H9 (cell line): Measurements from ENCODE around the gene GTF3A. TPM values are rescaled to one million over a fixed set of nuclear protein-coding genes. Genes with fewer than 3 reads are reported as not detected.

Experiments
- DNase-seq: peaks from one replicate; pipeline ENCODE4 v3.0.0-alpha.2; 2017
- H2AFZ ChIP-seq: one replicate; pipeline ENCODE4 v1.6.1; 2013; ENCODE audit warnings: mild to moderate bottlenecking, low read length, control low read depth, moderate library complexity
- H2AK5ac ChIP-seq: 2 replicates; pipeline ENCODE4 v1.6.1; 2013; ENCODE audit warnings: low read length, control low read depth, mixed read lengths; ENCODE audit not compliant: insufficient read length
- H2BK120ac ChIP-seq: one replicate; pipeline ENCODE4 v1.6.1; 2013; ENCODE audit warnings: low read depth, mild to moderate bottlenecking, low read length, control low read depth, inconsistent platforms; ENCODE audit not compliant: poor library complexity, severe bottlenecking
- H2BK12ac ChIP-seq: 2 replicates; pipeline ENCODE4 v1.6.1; 2013; ENCODE audit warnings: low read length, control low read depth, mixed read lengths, low read depth; ENCODE audit not compliant: insufficient read length
- H2BK15ac ChIP-seq: 2 replicates; pipeline ENCODE4 v1.6.1; 2013; ENCODE audit warnings: low read depth, low read length, control low read depth
- H2BK20ac ChIP-seq: one replicate; pipeline ENCODE4 v1.6.1; 2013; ENCODE audit warnings: low read depth, mild to moderate bottlenecking, low read length, control low read depth, inconsistent platforms; ENCODE audit not compliant: poor library complexity, severe bottlenecking
- H2BK5ac ChIP-seq: 2 replicates; pipeline ENCODE4 v1.6.1; 2013; ENCODE audit warnings: low read length, control low read depth, mixed read lengths; ENCODE audit not compliant: insufficient read length
- H3K14ac ChIP-seq: 2 replicates; pipeline ENCODE4 v1.6.1; 2013; ENCODE audit warnings: low read length, control low read depth; ENCODE audit not compliant: insufficient read depth
- H3K18ac ChIP-seq: 2 replicates; pipeline ENCODE4 v1.6.1; 2013; ENCODE audit warnings: low read depth, mild to moderate bottlenecking, mixed read lengths, low read length, control low read depth; ENCODE audit not compliant: insufficient read length
- H3K23ac ChIP-seq: 2 replicates; pipeline ENCODE4 v1.6.1; 2013; ENCODE audit warnings: low read length, control low read depth, mixed read lengths, low read depth; ENCODE audit not compliant: insufficient read length
- H3K23me2 ChIP-seq: 2 replicates; pipeline ENCODE4 v1.6.1; 2013; ENCODE audit warnings: low read depth, mild to moderate bottlenecking, mixed read lengths, low read length, control low read depth; ENCODE audit not compliant: insufficient read length, poor library complexity, severe bottlenecking
- H3K27ac ChIP-seq: 2 replicates; pipeline ENCODE4 v1.5.1; 2013; ENCODE audit warnings: low read length, control low read depth, mixed read lengths, low read depth; ENCODE audit not compliant: insufficient read length
- H3K27me3 ChIP-seq: 2 replicates; pipeline ENCODE4 v1.6.1; 2013; ENCODE audit warnings: low read length, control low read depth, inconsistent platforms; ENCODE audit not compliant: insufficient read depth
- H3K4ac ChIP-seq: 2 replicates; pipeline ENCODE4 v1.6.1; 2013; ENCODE audit warnings: low read depth, mild to moderate bottlenecking, control low read depth, inconsistent platforms, low read length, moderate library complexity
- H3K4me1 ChIP-seq: 2 replicates; pipeline ENCODE4 v1.6.1; 2013; ENCODE audit warnings: low read length, control low read depth, inconsistent platforms; ENCODE audit not compliant: insufficient read depth
- H3K4me2 ChIP-seq: 2 replicates; pipeline ENCODE4 v1.6.1; 2013; ENCODE audit warnings: low read length, control low read depth, mixed read lengths; ENCODE audit not compliant: insufficient read length, insufficient read depth
- H3K56ac ChIP-seq: 2 replicates; pipeline ENCODE4 v1.6.1; 2013; ENCODE audit warnings: low read depth, mild to moderate bottlenecking, mixed read lengths, low read length, control low read depth; ENCODE audit not compliant: insufficient read length
- H3K79me1 ChIP-seq: 2 replicates; pipeline ENCODE4 v1.6.1; 2013; ENCODE audit warnings: low read depth, mild to moderate bottlenecking, moderate library complexity, low read length, control low read depth, inconsistent platforms; ENCODE audit not compliant: insufficient read depth, poor library complexity, severe bottlenecking
- H3K79me2 ChIP-seq: 2 replicates; pipeline ENCODE4 v1.6.1; 2013; ENCODE audit warnings: low read length, control low read depth, inconsistent platforms; ENCODE audit not compliant: insufficient read depth
- H3K9ac ChIP-seq: 2 replicates; pipeline ENCODE4 v1.6.1; 2013; ENCODE audit warnings: low read length, control low read depth, mixed read lengths; ENCODE audit not compliant: insufficient read length; ENCODE audit errors: extremely low read depth
- H3K9me3 ChIP-seq: one replicate; pipeline ENCODE4 v1.6.1; 2013; ENCODE audit warnings: low read depth, low read length, inconsistent platforms; ENCODE audit not compliant: control insufficient read depth
- H3T11ph ChIP-seq: one replicate; pipeline ENCODE4 v1.6.1; 2013; ENCODE audit warnings: mild to moderate bottlenecking, low read length, control low read depth, inconsistent platforms
- H4K20me1 ChIP-seq: one replicate; pipeline ENCODE4 v1.6.1; 2013; ENCODE audit not compliant: control insufficient read depth, insufficient read length, insufficient read depth
- H4K5ac ChIP-seq: 2 replicates; pipeline ENCODE4 v1.6.1; 2013; ENCODE audit warnings: low read depth, mild to moderate bottlenecking, mixed read lengths, low read length, control low read depth; ENCODE audit not compliant: insufficient read length
- H4K8ac ChIP-seq: replicated peaks from 2 replicates; pipeline ENCODE4 v1.6.1; 2013; ENCODE audit warnings: low read length, control low read depth, mixed read lengths, low read depth; ENCODE audit not compliant: insufficient read length
- H4K91ac ChIP-seq: 2 replicates; pipeline ENCODE4 v1.6.1; 2013; ENCODE audit warnings: low read depth, mild to moderate bottlenecking, moderate library complexity, mixed read lengths, low read length, control low read depth; ENCODE audit not compliant: insufficient read length
- H3K27ac Mint-ChIP-seq, 3 experiments: 2 replicates in 2 of 3; 3 replicates in 1 of 3; pipeline ENCODE4 v1.8.0; 2020 to 2021; ENCODE audit warnings: mixed read lengths in 3 of 3, mild to moderate bottlenecking in 1 of 3, moderate library complexity in 1 of 3
- H3K27me3 Mint-ChIP-seq: 2 replicates; pipeline ENCODE4 v1.8.0; 2021; ENCODE audit warnings: low read depth, mild to moderate bottlenecking, moderate library complexity, mixed read lengths
- H3K36me3 Mint-ChIP-seq, 3 experiments: 2 replicates in 2 of 3; 3 replicates in 1 of 3; pipeline ENCODE4 v1.8.0; 2020 to 2021; ENCODE audit warnings: low read depth in 3 of 3, mixed read lengths in 3 of 3; ENCODE audit not compliant: insufficient read depth in 1 of 3
- H3K4me1 Mint-ChIP-seq, 2 experiments: 2 replicates each; pipeline ENCODE4 v1.8.0; 2020; ENCODE audit warnings: mixed read lengths in 2 of 2
- H3K4me3 Mint-ChIP-seq, 2 experiments: 2 replicates in 1 of 2; 3 replicates in 1 of 2; pipeline ENCODE4 v1.8.0; 2020 to 2021; ENCODE audit warnings: mild to moderate bottlenecking in 2 of 2, mixed read lengths in 2 of 2, moderate library complexity in 1 of 2
- H3K9me3 Mint-ChIP-seq, 2 experiments: 2 replicates in 1 of 2; 3 replicates in 1 of 2; pipeline ENCODE4 v1.8.0; 2020; ENCODE audit warnings: mild to moderate bottlenecking in 2 of 2, mixed read lengths in 2 of 2, moderate library complexity in 1 of 2
- CTCF ChIP-seq: fragments of 200-600 bp; sonication (generic); conservative IDR thresholded peaks from 3 replicates; pipeline ENCODE4 v1.8.0; 2021; ENCODE audit warnings: antibody characterized with exemption, mild to moderate bottlenecking
- WGBS: extraction: QIAGEN DNeasy Blood & Tissue Kit; methylation state at CpG from one replicate; pipeline ENCODE4 v1.1.7; 2013; ENCODE audit warnings: missing lambda C conversion rate, low lambda C conversion rate, mixed read lengths; ENCODE audit not compliant: insufficient read length; ENCODE audit errors: extremely low coverage; 5-methylcytosine and 5-hydroxymethylcytosine counted together
- total RNA-seq: library from RNA; stranded (reverse); gene quantifications from 2 replicates; pipeline ENCODE4 v1.2.1, GENCODE V29; 2021

GTF3A gene
- total RNA-seq, 1 experiment from 2014 or later: 70.0 TPM

GRCh38 chr13:27481766-27482165, 57.3 kb downstream of the GTF3A start:
- Histone ChIP-seq H3K9me3 (no peaks in the 10 kb centered on the region), H3K27ac (no peak overlapping the region), H3K4me1 (no peaks in the 10 kb centered on the region), H4K8ac (no peak overlapping the region), H3K18ac (no peak overlapping the region), H3K4me2 (no peak overlapping the region), H3K4ac (no peak overlapping the region), H2BK12ac (no peak overlapping the region), H2BK20ac (no peak overlapping the region), H2AK5ac (no peak overlapping the region), H3K56ac (no peak overlapping the region), H2BK120ac (no peak overlapping the region), H2AFZ (no peak overlapping the region), H2BK5ac (no peak overlapping the region), H3K27me3 (no peaks in the 10 kb centered on the region), H4K91ac (no peak overlapping the region), H3K79me1 (no peaks in the 10 kb centered on the region), H2BK15ac (no peak overlapping the region), H3K9ac (no peak overlapping the region), H4K5ac (no peak overlapping the region), H3K79me2 (no peaks in the 10 kb centered on the region), H3T11ph (no peak overlapping the region), H3K14ac (no peak overlapping the region), H3K23ac (no peak overlapping the region), H4K20me1 (no peaks in the 10 kb centered on the region), H3K23me2 (no peaks in the 10 kb centered on the region)
- no peak overlapping the region for H3K4me3 Mint-ChIP-seq
- H3K27me3 Mint-ChIP-seq: peaks cover 15% of the 10 kb centered on the region
- H3K27ac Mint-ChIP-seq: no peak overlapping the region
- H3K4me1 Mint-ChIP-seq: peaks cover 9% of the 10 kb centered on the region in 2 experiments
- no peaks in the 10 kb centered on the region; a peak in 1 of 5 replicates for H3K9me3 Mint-ChIP-seq
- peak; percentile 88 for DNase-seq
- WGBS: no CpG with 5 or more reads among the region's 11 CpGs
- H3K36me3 Mint-ChIP-seq: no peaks in the 10 kb centered on the region
- TF ChIP-seq CTCF: peak; percentile 92
